ENCODE measurements around the gene SEC61A2. TPM values are rescaled to one million over a fixed set of nuclear protein-coding genes. Genes with fewer than 3 reads are reported as not detected.
A peak's percentile ranks its signal among the peaks of the same experiment; 100 is the strongest.

SEC61A2 gene
- total and polyA plus RNA-seq, 2 donors from 2014 or later: 3.6 to 8.9 TPM

GRCh38 chr10:12214093-12214492 lies 84.6 kb downstream of the SEC61A2 start:
- FAIRE-seq (no peak), DNase-seq (no peak)
- Histone ChIP-seq H3K4me1 (ENCODE audit: control insufficient read depth in 2 of 3, insufficient read depth in 2 of 3, low read depth in 1 of 3, low read length in 3 of 3) (peaks cover 0 to 2% (median 0%) of the 10 kb centered on the region in 3 donors), H3K36me3 (ENCODE audit: control insufficient read depth in 2 of 3, insufficient read depth in 3 of 3, low read length in 3 of 3) (peaks cover 7 to 18% (median 11%) of the 10 kb centered on the region in 3 donors), H3K27me3 (ENCODE audit: control insufficient read depth, insufficient read depth, low read length) (no peaks in the 10 kb centered on the region), H3K27ac (ENCODE audit: low read depth in 2 of 2, low read length in 2 of 2) (no peak overlapping the region), H3K9me3 (ENCODE audit: control insufficient read depth in 2 of 3, insufficient read depth in 1 of 3, low read length in 3 of 3) (peaks cover 0 to 2% (median 0%) of the 10 kb centered on the region in 3 donors), H3K9ac (ENCODE audit: low read length in 3 of 3) (no peak overlapping the region), H3K4me3 (ENCODE audit: low read length in 3 of 3) (no peak overlapping the region)
- intact Hi-C loops (cut with DNase I): no loop called here
- no peak for TF ChIP-seq CTCF (IDR thresholded peaks at IDR 0.05; ENCODE audit: borderline replicate concordance, extremely low read depth, insufficient read depth)

- Histone ChIP-seq H3K4me3 (ENCODE audit: low read length in 3 of 3) (peak overlapping the region in 1 of 3 donors; percentile 7), H3K36me3 (ENCODE audit: control insufficient read depth in 2 of 3, insufficient read depth in 3 of 3, low read length in 3 of 3) (peaks cover 8 to 18% (median 11%) of the 10 kb centered on the region in 3 donors), H3K9me3 (ENCODE audit: control insufficient read depth in 2 of 3, insufficient read depth in 1 of 3, low read length in 3 of 3) (peaks cover 0 to 2% (median 0%) of the 10 kb centered on the region in 3 donors), H3K27me3 (ENCODE audit: control insufficient read depth, insufficient read depth, low read length) (no peaks in the 10 kb centered on the region), H3K4me1 (ENCODE audit: control insufficient read depth in 2 of 3, insufficient read depth in 2 of 3, low read depth in 1 of 3, low read length in 3 of 3) (peaks cover 0 to 2% (median 0%) of the 10 kb centered on the region in 3 donors), H3K9ac (ENCODE audit: low read length in 3 of 3) (no peak overlapping the region), H3K27ac (ENCODE audit: low read depth in 2 of 2, low read length in 2 of 2) (no peak overlapping the region)
- FAIRE-seq: peak; percentile 21
- intact Hi-C loops (cut with DNase I): no loop called here
- peak in 2 of 5 donors; percentile 66 to 77 for DNase-seq
- TF ChIP-seq CTCF (IDR thresholded peaks at IDR 0.05; ENCODE audit: borderline replicate concordance, extremely low read depth, insufficient read depth): peak; percentile 35
Measured at GRCh38 chr10:12214763-12215218, 85.3 kb downstream of the SEC61A2 start.

Small RNAs within 50 kb of the gene (microRNA-seq; reads per million reads assigned to microRNA genes)
- gene MIR548AK: not detected

Other genes starting within 250 kb of the SEC61A2 start
- gene UPF2, start 86.9 kb upstream of the SEC61A2 start, total RNA-seq: 19.4 TPM
- gene UPF2, start 86.9 kb upstream of the SEC61A2 start, polyA plus RNA-seq (ENCODE audit: insufficient read depth, low read depth, low replicate concordance): 8.4 TPM
- 28.0 TPM for gene DHTKD1, start 60.7 kb upstream of the SEC61A2 start, total RNA-seq
- gene DHTKD1, start 60.7 kb upstream of the SEC61A2 start, polyA plus RNA-seq (ENCODE audit: insufficient read depth, low read depth, low replicate concordance): 21.5 TPM
- 48.3 TPM for gene NUDT5, start 66.2 kb downstream of the SEC61A2 start, total RNA-seq
- gene NUDT5, start 66.2 kb downstream of the SEC61A2 start, polyA plus RNA-seq (ENCODE audit: insufficient read depth, low read depth, low replicate concordance): 78.2 TPM
- 47.7 TPM for gene CDC123, start 66.5 kb downstream of the SEC61A2 start, total RNA-seq
- gene CDC123, start 66.5 kb downstream of the SEC61A2 start, polyA plus RNA-seq (ENCODE audit: insufficient read depth, low read depth, low replicate concordance): 50.2 TPM
- gene CAMK1D, start 219.9 kb downstream of the SEC61A2 start, total RNA-seq: 13.7 TPM
- 1.1 TPM for gene CAMK1D, start 219.9 kb downstream of the SEC61A2 start, polyA plus RNA-seq (ENCODE audit: insufficient read depth, low read depth, low replicate concordance)